Activated B cell treated with CpG ODN at 0.5 μM for 24 hours (primary cell): ENCODE measurements around the gene DLX1. TPM values are rescaled to one million over a fixed set of nuclear protein-coding genes. Genes with fewer than 3 reads are reported as not detected.

ENCODE experiments used
- ATAC-seq: fragments of 200-7000 bp; cut with Tn5 transposase; one replicate; pipeline ENCODE4 v1.10.0; 2021; ENCODE audit warnings: low read depth, mild to moderate bottlenecking, moderate library complexity
- CTCF ChIA-PET: fragments of 350-600 bp; sonication (Branson Sonifier 250); formaldehyde crosslinking; loops from one replicate; lab custom pipeline; 2021; ENCODE audit warnings: antibody characterized with exemption; lab: Charles Lee
- POLR2A ChIA-PET: fragments of 350-600 bp; sonication (Branson Sonifier 250); formaldehyde crosslinking; loops from one replicate; lab custom pipeline; 2021; ENCODE audit warnings: antibody characterized with exemption; lab: Charles Lee
- DNase-seq: peaks from one replicate; pipeline ENCODE4 v3.0.0; 2022
- H3K27ac Mint-ChIP-seq: one replicate; pipeline ENCODE4 v1.8.0; 2020; ENCODE audit warnings: mixed read lengths
- H3K27me3 Mint-ChIP-seq: one replicate; pipeline ENCODE4 v1.8.0; 2021; ENCODE audit warnings: mixed read lengths
- H3K36me3 Mint-ChIP-seq: one replicate; pipeline ENCODE4 v1.8.0; 2021; ENCODE audit warnings: low read depth, mixed read lengths
- H3K4me1 Mint-ChIP-seq: one replicate; pipeline ENCODE4 v1.8.0; 2021; ENCODE audit warnings: mixed read lengths
- H3K4me3 Mint-ChIP-seq: one replicate; pipeline ENCODE4 v1.8.0; 2020; ENCODE audit warnings: mild to moderate bottlenecking, mixed read lengths
- H3K9me3 Mint-ChIP-seq: one replicate; pipeline ENCODE4 v1.8.0; 2020; ENCODE audit warnings: mixed read lengths
- CTCF ChIP-seq: fragments of 200-600 bp; IDR thresholded peaks from one replicate; pipeline ENCODE4 v1.8.0; 2022; ENCODE audit warnings: antibody characterized with exemption, mild to moderate bottlenecking
- intact Hi-C: fragments of 100-400 bp; cut with micrococcal nuclease; formaldehyde crosslinking; loops from one replicate; pipeline ENCODE4 v1.15.1; 2024
- total RNA-seq: library from RNA; stranded (reverse); gene quantifications from 2 replicates; pipeline ENCODE4 v1.2.3, GENCODE V29; 2022

DLX1 gene
- not detected in 2 replicates for total RNA-seq

- H3K4me1 Mint-ChIP-seq: peaks cover 39% of the 10 kb centered on the region
- peaks cover 74% of the 10 kb centered on the region for H3K27me3 Mint-ChIP-seq
- H3K4me3 Mint-ChIP-seq: peak within 1 kb of the TSS; percentile 75
- intact Hi-C loops: loop anchor here (1.0 to 2.0 kb wide), 3 partner anchors 10 to 1315 kb away; partner anchors contain the start of gene DLX2
- ATAC-seq (no peak), DNase-seq (no peak)
- ChIA-PET POLR2A (no interaction called here), CTCF (interaction anchor here (1.0 kb wide), 1 partner anchor 382 kb away, joined by 5 read pairs; no protein-coding TSS in a partner anchor)
- peaks cover 2% of the 10 kb centered on the region for H3K36me3 Mint-ChIP-seq
- no peaks in the 10 kb centered on the region for H3K9me3 Mint-ChIP-seq
- no peak for TF ChIP-seq CTCF
- H3K27ac Mint-ChIP-seq: peak within 1 kb of the TSS; percentile 79
Measured at GRCh38 chr2:172085460-172086159, at the start of gene DLX1. Gene DLX1, plus strand, starts transcription at chr2:172085507. Its CDS starts 171 bp downstream, at chr2:172085678.

- H3K27ac Mint-ChIP-seq: no peak overlapping the region
- ATAC-seq (no peak), DNase-seq (no peak)
- H3K27me3 Mint-ChIP-seq: no peaks in the 10 kb centered on the region
- H3K9me3 Mint-ChIP-seq: no peaks in the 10 kb centered on the region
- H3K4me3 Mint-ChIP-seq: no peak overlapping the region
- CTCF ChIA-PET: no interaction called here
- no peak for TF ChIP-seq CTCF
- POLR2A ChIA-PET: no interaction called here
- intact Hi-C loops: no loop called here
- no peaks in the 10 kb centered on the region for H3K36me3 Mint-ChIP-seq
- H3K4me1 Mint-ChIP-seq: no peaks in the 10 kb centered on the region
Measured at GRCh38 chr2:172038121-172038520, 47.2 kb upstream of the DLX1 start.

GRCh38 chr2:172038604-172039003 is 46.7 kb upstream of the DLX1 start:
- ATAC-seq (no peak), DNase-seq (no peak)
- intact Hi-C loops: no loop called here
- no peak for TF ChIP-seq CTCF
- ChIA-PET CTCF (no interaction called here), POLR2A (no interaction called here)
- H3K4me1 Mint-ChIP-seq: no peaks in the 10 kb centered on the region
- no peak overlapping the region for H3K4me3 Mint-ChIP-seq
- H3K27me3 Mint-ChIP-seq: no peaks in the 10 kb centered on the region
- no peaks in the 10 kb centered on the region for H3K9me3 Mint-ChIP-seq
- no peak overlapping the region for H3K27ac Mint-ChIP-seq
- H3K36me3 Mint-ChIP-seq: no peaks in the 10 kb centered on the region

- DNase-seq: no peak
- Mint-ChIP-seq H3K4me1 (no peaks in the 10 kb centered on the region), H3K36me3 (no peaks in the 10 kb centered on the region), H3K27ac (no peak overlapping the region), H3K27me3 (no peaks in the 10 kb centered on the region), H3K4me3 (no peak overlapping the region), H3K9me3 (no peaks in the 10 kb centered on the region)
- TF ChIP-seq CTCF: no peak
- ATAC-seq: no peak
- CTCF ChIA-PET: no interaction called here
- POLR2A ChIA-PET: interaction anchor here (0.5 kb wide), 1 partner anchor 881 kb away, joined by 3 read pairs; no protein-coding TSS in a partner anchor
- intact Hi-C loops: no loop called here
Measured at GRCh38 chr2:172039011-172039704, 46.1 kb upstream of the DLX1 start.

GRCh38 chr2:172040311-172040710 is 45.0 kb upstream of the DLX1 start:
- Mint-ChIP-seq H3K4me1 (no peaks in the 10 kb centered on the region), H3K9me3 (no peaks in the 10 kb centered on the region), H3K27ac (no peak overlapping the region), H3K27me3 (no peaks in the 10 kb centered on the region), H3K36me3 (no peaks in the 10 kb centered on the region), H3K4me3 (no peak overlapping the region)
- intact Hi-C loops: no loop called here
- DNase-seq (no peak), ATAC-seq (no peak)
- ChIA-PET POLR2A (no interaction called here), CTCF (no interaction called here)
- TF ChIP-seq CTCF: no peak
